Nephron (organoid): ENCODE data around the gene FZD2.
"Not testable (repeated sequence)": the region's sequence is repeated elsewhere in the genome, so short reads cannot be mapped to it uniquely, and the experiment has no call there.

Experiments
- H3K27ac Mint-ChIP-seq, 3 experiments: 2 replicates each; pipeline ENCODE4 v1.8.0; 2020; ENCODE audit warnings: mixed read lengths in 3 of 3, mild to moderate bottlenecking in 2 of 3, moderate library complexity in 1 of 3
- H3K27me3 Mint-ChIP-seq: 2 replicates; pipeline ENCODE4 v1.8.0; 2021; ENCODE audit warnings: low read depth, mild to moderate bottlenecking, moderate library complexity, mixed read lengths
- H3K36me3 Mint-ChIP-seq: 2 replicates; pipeline ENCODE4 v1.8.0; 2020; ENCODE audit warnings: low read depth, mixed read lengths
- H3K4me1 Mint-ChIP-seq: 2 replicates; pipeline ENCODE4 v1.8.0; 2020; ENCODE audit warnings: mixed read lengths
- H3K4me3 Mint-ChIP-seq, 3 experiments: 2 replicates each; pipeline ENCODE4 v1.8.0; 2020; ENCODE audit warnings: mild to moderate bottlenecking in 3 of 3, mixed read lengths in 3 of 3, moderate library complexity in 2 of 3
- H3K9me3 Mint-ChIP-seq: 2 replicates; pipeline ENCODE4 v1.8.0; 2020; ENCODE audit warnings: mixed read lengths
- CTCF ChIP-seq, 3 experiments: fragments of 200-600 bp; sonication (generic); IDR thresholded peaks; one replicate each; pipeline ENCODE4 v1.5.0; 2021; ENCODE audit warnings: antibody characterized with exemption in 3 of 3; ENCODE audit not compliant: unreplicated experiment in 3 of 3

The FZD2 gene

GRCh38 chr17:44559634-44560554, 2.6 kb downstream of the FZD2 start:
- H3K27ac Mint-ChIP-seq = peak overlapping the region; percentile 99 to 100 (median 99)
- peaks cover 4% of the 10 kb centered on the region for H3K27me3 Mint-ChIP-seq
- no peak for TF ChIP-seq CTCF (IDR thresholded peaks at IDR 0.05; ENCODE audit: unreplicated experiment in 3 of 3)
- peaks cover 13% of the 10 kb centered on the region for H3K9me3 Mint-ChIP-seq
- peak overlapping the region; percentile 91 to 99 (median 97) for H3K4me3 Mint-ChIP-seq
- peaks cover 51% of the 10 kb centered on the region for H3K4me1 Mint-ChIP-seq
- H3K36me3 Mint-ChIP-seq = peaks cover 55% of the 10 kb centered on the region

- Mint-ChIP-seq H3K4me3 (peak overlapping the region; percentile 91 to 99 (median 97)), H3K36me3 (peaks cover 64% of the 10 kb centered on the region), H3K4me1 (peaks cover 39% of the 10 kb centered on the region), H3K27me3 (peaks cover 4% of the 10 kb centered on the region), H3K9me3 (peaks cover 18% of the 10 kb centered on the region), H3K27ac (peak overlapping the region; percentile 99 to 100 (median 99))
- no peak for TF ChIP-seq CTCF (IDR thresholded peaks at IDR 0.05; ENCODE audit: unreplicated experiment in 3 of 3)
These were observed 3.9 kb downstream of the FZD2 start for GRCh38 chr17:44561237-44561623.

DNA sequence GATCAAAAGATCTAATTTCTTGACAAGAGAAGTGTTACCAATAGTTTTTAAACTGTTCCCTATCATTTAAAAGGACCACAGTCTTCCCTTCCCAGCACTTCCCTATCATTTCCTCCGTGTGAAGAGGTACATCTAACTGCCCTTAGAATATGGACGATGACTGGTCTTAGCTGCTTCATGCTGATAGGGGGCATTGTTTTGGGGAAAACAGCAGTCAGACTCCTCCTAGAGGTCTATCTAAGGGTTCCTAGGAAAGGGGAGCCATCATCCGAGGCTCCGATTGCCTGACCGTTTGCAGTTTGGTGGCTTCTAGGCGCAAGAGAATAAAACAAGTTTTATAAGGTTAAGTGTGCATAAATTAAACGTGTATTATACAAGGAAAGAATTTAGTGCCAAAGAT, 7.1 kb downstream of the FZD2 start:
- Mint-ChIP-seq H3K36me3 (peaks cover 59% of the 10 kb centered on the region), H3K27me3 (peaks cover 4% of the 10 kb centered on the region), H3K27ac (peak overlapping the region in 2 of 3 experiments; percentile 43 to 63), H3K9me3 (peaks cover 18% of the 10 kb centered on the region), H3K4me3 (peak overlapping the region in 1 of 3 experiments; percentile 56), H3K4me1 (peaks cover 39% of the 10 kb centered on the region)
- no peak for TF ChIP-seq CTCF (IDR thresholded peaks at IDR 0.05; ENCODE audit: unreplicated experiment in 3 of 3)

- Mint-ChIP-seq H3K36me3 (peaks cover 45% of the 10 kb centered on the region), H3K27ac (no peak overlapping the region), H3K9me3 (peaks cover 18% of the 10 kb centered on the region), H3K4me3 (no peak overlapping the region), H3K4me1 (peaks cover 27% of the 10 kb centered on the region), H3K27me3 (no peaks in the 10 kb centered on the region)
- peak in 2 of 3 experiments; percentile 22 to 32 for TF ChIP-seq CTCF (IDR thresholded peaks at IDR 0.05; ENCODE audit: unreplicated experiment in 3 of 3)
These were observed 8.7 kb downstream of the FZD2 start for GRCh38 chr17:44565866-44566443.

- Mint-ChIP-seq H3K27ac (peak overlapping the region; percentile 39 to 94 (median 93)), H3K36me3 (peaks cover 21% of the 10 kb centered on the region), H3K9me3 (peaks cover 18% of the 10 kb centered on the region)
- not testable (repeated sequence) for H3K27me3 Mint-ChIP-seq, H3K4me3 Mint-ChIP-seq, H3K4me1 Mint-ChIP-seq
These were observed 11.1 kb downstream of the FZD2 start for GRCh38 chr17:44568311-44568944.
